ENCODE data around the gene CCNY.

CCNY gene

GRCh38 chr10:35336921-35337823, 863 bp downstream of the CCNY start:
- Histone ChIP-seq H3K4me3 (ENCODE audit: low read length) (peak overlapping the region; percentile 97), H3K79me2 (ENCODE audit: low read length) (peaks cover 56% of the 10 kb centered on the region), H4K20me1 (ENCODE audit: insufficient read depth, low read length) (peaks cover 48% of the 10 kb centered on the region), H3K4me2 (ENCODE audit: low read length) (peak overlapping the region; percentile 89), H3K36me3 (replicated peaks; ENCODE audit: low read depth, low read length) (no peaks in the 10 kb centered on the region), H2AFZ (ENCODE audit: low read depth, low read length) (no peak overlapping the region), H3K9ac (ENCODE audit: low read length) (peak overlapping the region; percentile 62), H3K27me3 (ENCODE audit: low read depth, low read length) (peaks cover 9% of the 10 kb centered on the region), H3K9me3 (ENCODE audit: insufficient read depth, low read length) (no peaks in the 10 kb centered on the region), H3K4me1 (ENCODE audit: low read length) (peaks cover 49% of the 10 kb centered on the region), H3K27ac (ENCODE audit: low read length) (no peak overlapping the region)
- no peak for TF ChIP-seq EZH2phosphoT487 (IDR thresholded peaks at IDR 0.05; ENCODE audit: low read depth)
- TF ChIP-seq, protein P1, sequence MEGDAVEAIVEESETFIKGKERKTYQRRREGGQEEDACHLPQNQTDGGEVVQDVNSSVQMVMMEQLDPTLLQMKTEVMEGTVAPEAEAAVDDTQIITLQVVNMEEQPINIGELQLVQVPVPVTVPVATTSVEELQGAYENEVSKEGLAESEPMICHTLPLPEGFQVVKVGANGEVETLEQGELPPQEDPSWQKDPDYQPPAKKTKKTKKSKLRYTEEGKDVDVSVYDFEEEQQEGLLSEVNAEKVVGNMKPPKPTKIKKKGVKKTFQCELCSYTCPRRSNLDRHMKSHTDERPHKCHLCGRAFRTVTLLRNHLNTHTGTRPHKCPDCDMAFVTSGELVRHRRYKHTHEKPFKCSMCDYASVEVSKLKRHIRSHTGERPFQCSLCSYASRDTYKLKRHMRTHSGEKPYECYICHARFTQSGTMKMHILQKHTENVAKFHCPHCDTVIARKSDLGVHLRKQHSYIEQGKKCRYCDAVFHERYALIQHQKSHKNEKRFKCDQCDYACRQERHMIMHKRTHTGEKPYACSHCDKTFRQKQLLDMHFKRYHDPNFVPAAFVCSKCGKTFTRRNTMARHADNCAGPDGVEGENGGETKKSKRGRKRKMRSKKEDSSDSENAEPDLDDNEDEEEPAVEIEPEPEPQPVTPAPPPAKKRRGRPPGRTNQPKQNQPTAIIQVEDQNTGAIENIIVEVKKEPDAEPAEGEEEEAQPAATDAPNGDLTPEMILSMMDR (IDR thresholded peaks at IDR 0.05; ENCODE audit: low read depth, low read length): no peak

DNA sequence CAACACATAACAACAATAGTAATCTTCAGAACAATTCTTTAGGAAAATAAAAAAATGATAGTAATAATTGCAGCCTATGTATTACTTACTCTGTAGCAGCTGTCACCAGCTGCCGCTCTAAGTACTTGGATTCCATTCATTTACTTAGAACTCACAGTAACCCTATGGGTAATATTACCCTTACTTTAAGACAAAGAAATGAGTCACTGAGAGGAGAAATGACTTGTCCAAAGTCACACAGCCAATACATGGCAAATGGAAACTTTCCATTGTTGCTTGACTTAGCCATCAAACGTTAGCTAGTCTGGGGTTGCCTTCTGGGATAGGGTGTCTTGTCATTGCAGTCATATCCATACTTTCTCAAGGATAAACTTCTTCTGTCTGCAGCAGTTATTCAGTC, 3.6 kb downstream of the CCNY start:
- no peak for TF ChIP-seq EZH2phosphoT487 (IDR thresholded peaks at IDR 0.05; ENCODE audit: low read depth)
- TF ChIP-seq, protein P1 (IDR thresholded peaks at IDR 0.05; ENCODE audit: low read depth, low read length): no peak
- H3K9me3 ChIP-seq (ENCODE audit: insufficient read depth, low read length): no peaks in the 10 kb centered on the region
- H3K4me1 ChIP-seq (ENCODE audit: low read length): peaks cover 54% of the 10 kb centered on the region
- H3K27ac ChIP-seq (ENCODE audit: low read length): no peak overlapping the region
- no peaks in the 10 kb centered on the region for H3K36me3 ChIP-seq (replicated peaks; ENCODE audit: low read depth, low read length)
- no peak overlapping the region for H3K9ac ChIP-seq (ENCODE audit: low read length)
- peak overlapping the region; percentile 54 for H3K4me2 ChIP-seq (ENCODE audit: low read length)
- H2AFZ ChIP-seq (ENCODE audit: low read depth, low read length): no peak overlapping the region
- peaks cover 70% of the 10 kb centered on the region for H3K79me2 ChIP-seq (ENCODE audit: low read length)
- H3K27me3 ChIP-seq (ENCODE audit: low read depth, low read length): peaks cover 9% of the 10 kb centered on the region
- no peak overlapping the region for H3K4me3 ChIP-seq (ENCODE audit: low read length)
- peaks cover 62% of the 10 kb centered on the region for H4K20me1 ChIP-seq (ENCODE audit: insufficient read depth, low read length)

DNA sequence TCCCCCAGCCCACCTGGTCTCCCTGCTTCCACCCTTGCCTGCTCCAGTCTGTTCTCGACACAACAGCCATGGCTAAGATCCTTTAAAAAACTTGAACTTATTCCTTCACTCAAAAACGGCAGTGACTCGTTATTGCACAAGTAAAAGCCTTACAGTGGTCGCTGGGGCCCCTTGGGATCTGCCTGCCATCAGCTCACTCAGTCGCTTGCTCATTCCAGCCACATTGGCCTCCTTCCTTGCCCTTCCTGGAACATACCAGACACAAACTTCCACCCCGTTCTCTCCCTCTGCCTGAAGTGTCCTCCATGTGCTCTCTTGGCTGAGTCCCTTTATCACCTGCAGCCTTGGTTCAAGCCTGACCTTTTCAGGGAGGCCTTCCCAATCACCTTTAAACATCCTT, 4.7 kb downstream of the CCNY start:
- H3K27me3 ChIP-seq (ENCODE audit: low read depth, low read length): peaks cover 9% of the 10 kb centered on the region
- no peaks in the 10 kb centered on the region for H3K9me3 ChIP-seq (ENCODE audit: insufficient read depth, low read length)
- H3K79me2 ChIP-seq (ENCODE audit: low read length): peaks cover 67% of the 10 kb centered on the region
- no peak overlapping the region for H3K9ac ChIP-seq (ENCODE audit: low read length)
- H3K27ac ChIP-seq (ENCODE audit: low read length): no peak overlapping the region
- TF ChIP-seq, protein P1 (IDR thresholded peaks at IDR 0.05; ENCODE audit: low read depth, low read length): no peak
- TF ChIP-seq EZH2phosphoT487 (IDR thresholded peaks at IDR 0.05; ENCODE audit: low read depth): no peak
- H3K4me3 ChIP-seq (ENCODE audit: low read length): peak overlapping the region; percentile 44
- H2AFZ ChIP-seq (ENCODE audit: low read depth, low read length): no peak overlapping the region
- peaks cover 49% of the 10 kb centered on the region for H3K4me1 ChIP-seq (ENCODE audit: low read length)
- peak overlapping the region; percentile 75 for H3K4me2 ChIP-seq (ENCODE audit: low read length)
- peaks cover 61% of the 10 kb centered on the region for H4K20me1 ChIP-seq (ENCODE audit: insufficient read depth, low read length)
- no peaks in the 10 kb centered on the region for H3K36me3 ChIP-seq (replicated peaks; ENCODE audit: low read depth, low read length)

DNA sequence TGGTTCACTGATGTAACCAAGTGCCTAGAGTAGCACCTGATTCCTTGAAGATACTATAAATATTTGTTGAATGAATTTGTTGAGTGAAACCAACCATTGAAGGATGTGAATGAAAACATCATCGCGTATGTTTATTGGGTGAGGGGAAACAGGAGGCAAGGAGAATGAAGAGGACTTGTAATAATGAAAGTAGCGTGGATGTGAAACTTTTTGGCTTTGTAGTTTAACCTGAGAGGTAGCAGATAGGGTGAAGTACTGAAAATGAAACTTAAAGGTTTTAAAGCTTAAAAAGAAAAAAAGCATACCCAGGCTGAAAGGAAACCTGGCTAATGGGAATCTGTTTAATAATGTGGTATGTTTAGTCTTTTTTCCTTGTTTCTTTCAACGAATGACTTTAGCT, 5.2 kb downstream of the CCNY start:
- H3K9ac ChIP-seq (ENCODE audit: low read length): no peak overlapping the region
- peak overlapping the region; percentile 75 for H3K4me2 ChIP-seq (ENCODE audit: low read length)
- H3K4me3 ChIP-seq (ENCODE audit: low read length): peak overlapping the region; percentile 57
- H3K36me3 ChIP-seq (replicated peaks; ENCODE audit: low read depth, low read length): no peaks in the 10 kb centered on the region
- peaks cover 66% of the 10 kb centered on the region for H4K20me1 ChIP-seq (ENCODE audit: insufficient read depth, low read length)
- H3K9me3 ChIP-seq (ENCODE audit: insufficient read depth, low read length): no peaks in the 10 kb centered on the region
- peak overlapping the region; percentile 25; the same call in 1 of the 2 replicates for H3K27ac ChIP-seq (ENCODE audit: low read length)
- H3K27me3 ChIP-seq (ENCODE audit: low read depth, low read length): peaks cover 9% of the 10 kb centered on the region
- H3K4me1 ChIP-seq (ENCODE audit: low read length): peaks cover 49% of the 10 kb centered on the region
- TF ChIP-seq, protein P1 (IDR thresholded peaks at IDR 0.05; ENCODE audit: low read depth, low read length): no peak
- TF ChIP-seq EZH2phosphoT487 (IDR thresholded peaks at IDR 0.05; ENCODE audit: low read depth): no peak
- H3K79me2 ChIP-seq (ENCODE audit: low read length): peaks cover 71% of the 10 kb centered on the region
- no peak overlapping the region for H2AFZ ChIP-seq (ENCODE audit: low read depth, low read length)

Measured in OCI-LY3 (cell line).